Activated CD8-positive, alpha-beta memory T cell treated with anti-CD3 and anti-CD28 coated beads for 48 hours (primary cell): Measurements from ENCODE around the gene TPH2.

ENCODE experiments used
- DNase-seq, 3 experiments: peaks; one replicate each; pipeline ENCODE4 v3.0.0-alpha.2; 2020; ENCODE audit warnings: low read depth in 2 of 3, low spot score in 2 of 3

TPH2 gene

DNA sequence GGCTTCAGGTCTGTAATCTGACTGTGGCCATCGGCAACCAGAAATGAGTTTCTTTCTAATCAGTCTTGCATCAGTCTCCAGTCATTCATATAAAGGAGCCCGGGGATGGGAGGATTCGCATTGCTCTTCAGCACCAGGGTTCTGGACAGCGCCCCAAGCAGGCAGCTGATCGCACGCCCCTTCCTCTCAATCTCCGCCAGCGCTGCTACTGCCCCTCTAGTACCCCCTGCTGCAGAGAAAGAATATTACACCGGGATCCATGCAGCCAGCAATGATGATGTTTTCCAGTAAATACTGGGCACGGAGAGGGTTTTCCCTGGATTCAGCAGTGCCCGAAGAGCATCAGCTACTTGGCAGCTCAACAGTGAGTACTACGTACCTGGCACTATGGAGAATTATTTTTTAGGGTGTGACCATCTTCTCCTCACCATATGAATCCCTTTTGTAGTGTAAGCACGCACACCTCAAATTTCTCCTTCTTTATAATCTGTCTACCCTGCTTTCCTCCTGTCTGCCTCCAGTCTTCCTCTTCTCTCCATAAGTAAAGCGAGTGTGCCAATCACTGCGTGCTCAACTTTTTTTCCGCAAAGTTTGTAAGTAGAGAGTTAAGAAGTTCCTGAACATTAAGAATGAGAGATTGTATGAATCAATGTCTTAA, at the start of gene TPH2:
TPH2 (plus strand) TSS at position 118 of the 658 bp plus-strand sequence; CDS start at position 260, 142 bp downstream.
- peak in 2 of 3 experiments; percentile 3 to 18 for DNase-seq

- DNase-seq, result no peak
Observed at GRCh38 chr12:71890475-71890874, 48.2 kb upstream of the TPH2 start.

DNA sequence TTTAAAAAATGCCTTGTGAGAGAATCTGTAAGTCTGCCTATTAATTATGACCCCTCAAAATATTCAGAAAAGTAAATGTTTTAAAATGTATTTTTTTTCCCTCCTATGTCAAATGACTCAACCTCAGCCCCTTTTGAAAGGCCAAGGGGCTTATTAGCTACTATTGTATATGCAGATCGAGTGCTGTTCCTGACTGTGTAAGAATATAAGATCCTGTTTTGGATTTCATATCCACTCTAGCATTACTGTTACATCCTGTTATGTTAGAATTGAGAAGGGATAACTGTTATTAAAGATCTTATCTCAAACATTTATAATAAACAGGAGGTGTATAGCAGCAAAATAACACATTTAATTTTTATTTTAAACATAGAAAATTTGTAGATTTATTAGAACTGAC, 46.6 kb upstream of the TPH2 start:
- no peak for DNase-seq

DNA sequence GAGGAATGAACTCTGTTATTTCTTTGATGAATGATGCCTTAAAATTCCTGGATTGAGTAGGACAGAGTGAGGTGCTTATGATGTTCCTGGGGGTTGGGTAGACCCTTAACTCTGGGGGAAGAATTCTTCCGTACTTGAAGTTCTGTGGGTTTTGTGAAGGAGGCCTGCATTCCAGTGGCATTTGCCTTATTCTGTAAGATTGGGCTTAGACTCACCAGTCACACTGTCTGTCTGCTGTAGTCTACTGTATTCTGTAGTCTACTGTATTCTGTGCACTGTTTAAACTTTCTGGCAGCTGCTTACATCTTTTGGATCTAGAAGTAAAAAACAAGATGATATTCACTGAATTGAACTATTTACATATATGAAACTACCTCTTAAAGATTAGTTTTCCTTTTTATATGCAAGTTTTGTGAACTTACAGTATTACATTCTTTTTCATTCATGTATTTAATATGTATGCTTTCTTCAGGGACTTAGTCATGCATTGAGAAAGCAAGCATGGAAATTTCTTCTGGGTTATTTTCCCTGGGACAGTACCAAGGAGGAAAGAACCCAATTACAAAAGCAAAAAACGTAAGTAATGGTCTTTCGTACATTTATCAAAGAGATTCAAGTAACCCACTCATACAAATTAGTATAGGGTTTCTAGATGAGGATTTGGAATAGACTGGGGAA, 42.3 kb upstream of the TPH2 start:
- no peak for DNase-seq

DNA sequence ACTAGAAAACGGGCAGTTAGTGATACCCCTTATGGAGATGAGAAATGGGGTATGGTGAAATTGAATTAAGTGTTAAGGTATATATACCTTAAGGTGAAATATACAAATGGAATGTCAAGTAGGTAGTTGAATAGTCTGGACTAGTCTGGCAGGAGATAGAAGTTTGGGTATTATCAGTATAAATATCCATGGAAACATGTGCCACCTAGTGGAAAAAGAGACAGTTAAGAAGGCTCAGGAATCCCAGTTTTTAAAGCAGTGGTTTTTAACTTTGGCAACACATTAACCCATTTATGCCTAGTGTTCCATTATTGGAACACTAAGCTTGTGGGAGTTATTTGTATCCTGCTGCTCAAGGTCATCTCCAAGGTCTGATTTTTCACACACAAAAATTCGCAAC, 38.6 kb upstream of the TPH2 start:
- DNase-seq, result no peak

GRCh38 chr12:71904629-71905028, 34.0 kb upstream of the TPH2 start:
- no peak for DNase-seq

GRCh38 chr12:71935594-71935993, 3.1 kb upstream of the TPH2 start:
- no peak for DNase-seq

GRCh38 chr12:71940068-71940467, 1.4 kb downstream of the TPH2 start:
- no peak for DNase-seq

GRCh38 chr12:71941174-71941573, 2.5 kb downstream of the TPH2 start:
- DNase-seq, result no peak

- DNase-seq, result no peak
Observed at GRCh38 chr12:71942259-71942658, 3.6 kb downstream of the TPH2 start.

- DNase-seq, result no peak
Observed at GRCh38 chr12:71942703-71943102, 4.1 kb downstream of the TPH2 start.

DNA sequence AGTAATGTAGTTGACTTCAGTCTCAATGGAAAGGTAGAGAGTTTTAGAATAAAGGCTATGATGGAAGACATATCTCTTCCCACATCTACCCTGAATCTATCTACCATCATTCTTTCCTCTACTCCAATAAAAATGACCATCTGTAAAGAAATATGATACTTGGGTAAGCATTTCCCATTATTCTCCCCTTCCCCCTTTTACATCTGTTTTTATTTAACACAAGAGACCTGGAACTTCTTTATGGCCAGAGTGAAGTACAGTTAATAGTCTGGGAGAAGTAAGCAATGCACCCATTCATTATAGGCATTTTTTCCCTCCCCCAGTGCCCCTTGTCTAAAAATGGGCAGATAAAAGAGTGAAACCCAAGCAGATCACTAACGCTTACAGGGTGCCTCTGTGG, 6.5 kb downstream of the TPH2 start:
- DNase-seq, result no peak

GRCh38 chr12:71945883-71946282, 7.2 kb downstream of the TPH2 start:
- DNase-seq, result no peak

DNA sequence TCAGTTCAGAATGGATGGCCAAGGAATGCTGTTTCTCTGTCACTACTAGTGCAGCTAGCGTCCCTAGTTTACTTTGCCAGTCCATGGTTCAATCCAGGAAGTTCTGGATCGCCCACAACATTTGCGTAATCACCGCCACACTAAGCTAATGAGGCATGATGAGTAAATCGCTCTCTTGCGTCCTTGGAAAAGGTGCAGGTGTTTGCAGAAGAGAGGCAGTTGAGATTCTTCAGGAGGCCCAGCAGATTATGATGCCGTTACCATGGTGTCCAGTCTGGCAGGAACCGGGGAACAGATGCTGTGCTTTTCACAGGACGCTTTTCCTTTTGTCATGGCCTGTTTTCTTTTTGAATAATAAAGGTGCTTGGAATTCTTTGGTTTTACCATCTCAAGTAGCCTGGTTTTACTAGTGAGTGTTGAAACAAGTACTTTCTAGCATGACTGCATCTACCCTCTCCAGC, 9.0 kb downstream of the TPH2 start:
- no peak for DNase-seq

DNA sequence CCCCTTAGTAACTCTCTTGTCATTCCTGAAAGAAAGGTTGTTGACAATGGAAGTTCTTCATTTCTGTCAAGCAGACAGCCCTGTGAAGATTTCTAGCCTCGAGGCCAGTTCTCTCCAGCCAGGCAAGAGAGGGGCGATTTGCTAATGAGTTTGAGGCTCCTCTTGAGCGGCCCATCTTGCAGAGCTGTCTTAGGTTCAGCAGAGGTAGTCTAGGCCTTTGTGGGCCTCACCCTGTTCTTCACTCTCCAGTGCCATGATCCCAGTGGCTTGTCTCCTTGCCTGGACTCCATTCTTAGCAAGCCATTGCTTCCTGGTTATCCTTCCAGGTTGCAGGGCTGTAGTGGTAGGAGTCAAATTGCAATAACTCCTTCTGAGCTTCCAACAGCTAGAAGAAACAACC, 9.7 kb downstream of the TPH2 start:
- no peak for DNase-seq

DNA sequence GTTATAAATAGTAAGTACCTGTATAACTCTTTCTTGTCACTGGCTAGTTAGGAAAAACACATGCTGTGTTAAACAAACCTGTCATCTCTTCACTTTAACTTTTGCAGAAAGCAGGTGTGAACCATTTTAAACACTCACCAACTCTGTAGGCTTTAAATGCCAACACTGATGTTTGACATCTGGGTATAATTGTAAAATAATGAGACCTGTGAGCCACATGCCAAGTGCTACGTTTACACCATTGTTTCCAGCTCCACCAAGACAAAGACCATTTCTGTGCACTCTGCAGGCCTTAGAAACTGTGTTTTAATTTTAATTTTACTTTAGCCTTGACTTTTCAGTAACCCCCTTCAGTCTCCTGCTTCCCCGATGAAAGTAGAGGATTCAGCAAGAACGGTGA, 11.0 kb downstream of the TPH2 start:
- DNase-seq, result no peak

DNA sequence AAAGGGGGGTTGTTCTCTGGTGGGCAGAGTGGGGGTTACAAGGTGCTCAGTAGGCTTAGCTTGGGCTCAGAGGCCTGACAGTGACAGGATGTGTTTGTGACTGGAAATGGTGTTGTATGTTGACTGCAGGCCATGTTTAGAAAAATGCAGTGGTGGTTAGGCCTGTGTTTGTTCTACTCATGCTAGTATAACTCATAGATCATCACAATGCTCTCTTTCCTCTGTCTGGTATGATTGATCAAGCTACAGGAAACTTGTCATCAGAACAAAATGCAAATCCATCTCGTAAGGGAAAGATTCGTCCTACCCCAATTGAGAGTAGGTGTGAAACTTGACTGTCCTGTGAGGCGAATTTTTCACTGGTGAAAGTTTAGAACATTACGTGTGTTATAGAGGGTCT, 11.8 kb downstream of the TPH2 start:
- DNase-seq, result no peak

DNA sequence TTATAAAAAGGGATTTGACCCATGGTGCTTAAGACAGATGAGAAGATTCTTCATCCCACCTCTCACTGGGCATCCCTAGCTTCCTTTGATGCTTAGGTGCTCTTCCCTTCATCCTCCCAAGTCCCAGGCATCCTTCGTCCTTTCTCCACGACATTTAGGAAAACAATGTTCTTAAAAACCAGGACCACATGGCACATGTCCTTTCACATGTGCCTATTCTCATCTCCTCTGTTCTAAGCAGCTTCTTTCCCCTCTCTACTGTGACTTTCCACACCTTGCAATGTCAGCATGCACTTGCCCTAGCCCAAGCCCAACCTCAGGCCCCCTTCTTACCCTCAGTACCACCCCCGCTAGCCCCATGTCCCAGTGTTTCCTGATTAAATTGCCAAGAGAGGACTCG, 12.2 kb downstream of the TPH2 start:
- no peak for DNase-seq

- DNase-seq, result no peak
Observed at GRCh38 chr12:71954083-71954778, 15.6 kb downstream of the TPH2 start.

GRCh38 chr12:71954861-71955260, 16.2 kb downstream of the TPH2 start:
- no peak for DNase-seq

DNA sequence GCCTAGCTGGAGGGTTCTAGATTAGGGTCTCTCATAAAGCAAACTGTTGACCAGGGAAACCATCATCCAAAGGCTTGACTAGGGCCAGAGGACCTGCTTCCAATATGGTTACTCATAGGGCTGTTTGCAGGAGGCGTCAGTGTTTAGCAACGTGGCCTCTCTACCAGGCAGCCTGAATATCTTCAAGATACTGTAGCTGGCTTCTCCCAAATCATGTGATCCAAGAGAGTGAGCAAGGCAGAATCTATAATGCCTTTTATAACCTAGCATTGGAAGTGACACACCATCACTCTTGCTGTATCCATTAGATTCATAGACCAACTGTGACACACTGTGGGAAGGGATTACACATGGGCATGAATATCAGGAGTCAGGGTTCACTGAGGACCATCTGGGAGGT, 17.3 kb downstream of the TPH2 start:
- no peak for DNase-seq

DNA sequence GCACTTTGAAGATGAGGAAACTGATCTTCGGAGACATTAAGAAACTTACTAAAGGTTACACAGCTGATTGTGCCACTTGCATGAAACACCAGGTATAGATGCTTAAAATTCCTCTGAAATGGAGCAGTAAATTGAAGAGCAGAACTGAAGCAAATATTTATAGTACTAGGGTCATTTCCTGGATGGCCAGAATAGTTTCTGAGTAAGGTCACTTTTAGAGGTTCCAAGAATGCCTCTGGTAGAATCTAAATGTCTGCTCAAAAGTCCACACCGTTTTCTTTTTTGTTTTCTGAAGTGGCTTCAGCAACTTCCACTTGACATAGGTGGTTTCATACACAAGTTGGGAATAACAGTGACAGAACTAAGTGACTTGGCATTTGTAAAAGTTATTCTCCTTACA, 19.4 kb downstream of the TPH2 start:
- no peak for DNase-seq
